GM21423 (cell line): ENCODE data around the gene KCNC3.

Source experiments
- ATAC-seq: cut with Tn5 transposase; IDR thresholded peaks from one replicate; pipeline ENCODE4 v1.9.1; 2021; ENCODE audit warnings: mild to moderate bottlenecking, moderate library complexity; ENCODE audit not compliant: unreplicated experiment

KCNC3 gene

GRCh38 chr19:50312967-50313811 lies 16.0 kb downstream of the KCNC3 start:
- no peak for ATAC-seq

- ATAC-seq, result no peak
Measured at GRCh38 chr19:50311723-50312635, 17.2 kb downstream of the KCNC3 start.

- ATAC-seq, result no peak
Measured at GRCh38 chr19:50310759-50311465, 18.3 kb downstream of the KCNC3 start.

- no peak for ATAC-seq
Measured at GRCh38 chr19:50309396-50310125, 19.6 kb downstream of the KCNC3 start.

GRCh38 chr19:50308991-50309390 lies 20.2 kb downstream of the KCNC3 start:
- no peak for ATAC-seq

GRCh38 chr19:50303558-50303957 lies 25.6 kb downstream of the KCNC3 start:
- ATAC-seq, result no peak

- no peak for ATAC-seq
Measured at GRCh38 chr19:50301607-50301971, 27.6 kb downstream of the KCNC3 start.

- no peak for ATAC-seq
Measured at GRCh38 chr19:50300814-50301606, 28.2 kb downstream of the KCNC3 start.

- ATAC-seq, result no peak
Measured at GRCh38 chr19:50300051-50300450, 29.1 kb downstream of the KCNC3 start.

GRCh38 chr19:50293263-50294004 lies 35.7 kb downstream of the KCNC3 start:
- ATAC-seq, result no peak

- no peak for ATAC-seq
Measured at GRCh38 chr19:50292216-50292827, 36.9 kb downstream of the KCNC3 start.

GRCh38 chr19:50290775-50291174 lies 38.4 kb downstream of the KCNC3 start:
- ATAC-seq, result no peak

GRCh38 chr19:50290011-50290410 lies 39.2 kb downstream of the KCNC3 start:
- no peak for ATAC-seq

GRCh38 chr19:50288954-50289353 lies 40.2 kb downstream of the KCNC3 start:
- no peak for ATAC-seq

- ATAC-seq, result no peak
Measured at GRCh38 chr19:50287331-50287730, 41.8 kb downstream of the KCNC3 start.

- ATAC-seq, result no peak
Measured at GRCh38 chr19:50286443-50286842, 42.7 kb downstream of the KCNC3 start.

GRCh38 chr19:50285833-50286232 lies 43.3 kb downstream of the KCNC3 start:
- ATAC-seq, result no peak

GRCh38 chr19:50281491-50281890 lies 47.7 kb downstream of the KCNC3 start:
- ATAC-seq, result no peak

GRCh38 chr19:50280983-50281382 lies 48.2 kb downstream of the KCNC3 start:
- no peak for ATAC-seq
